Breast epithelium (tissue), 4 donors: ENCODE results near the gene CRTAP. TPM values are rescaled to one million over a fixed set of nuclear protein-coding genes. Genes with fewer than 3 reads are reported as not detected.
"Not testable (repeated sequence)": the region's sequence is repeated elsewhere in the genome, so short reads cannot be mapped to it uniquely, and the experiment has no call there.

Experiments used
- DNase-seq, 2 donors: peaks; one replicate each; pipeline ENCODE4 v3.0.0-alpha.2; 2019; ENCODE audit warnings: low spot score in 2 of 2
- H3K27ac ChIP-seq, 2 donors: fragments of 200-600 bp; sonication (generic) in 1 of 2; one replicate each; pipeline ENCODE4 v1.5.1; 2016 to 2019; ENCODE audit warnings: mild to moderate bottlenecking in 1 of 2
- H3K27me3 ChIP-seq, 2 donors: fragments of 200-600 bp; sonication (generic) in 1 of 2; one replicate each; pipeline versions ENCODE4 v1.5.1 to v1.6.0; 2017 to 2019; ENCODE audit warnings: control low read depth in 1 of 2, mild to moderate bottlenecking in 1 of 2
- H3K36me3 ChIP-seq: fragments of 200-600 bp; one replicate; pipeline ENCODE4 v1.5.1; 2019
- H3K4me1 ChIP-seq, 2 donors: fragments of 200-600 bp; sonication (generic); one replicate each; pipeline ENCODE4 v1.5.1; 2016 to 2019; ENCODE audit warnings: control low read depth in 1 of 2
- H3K4me3 ChIP-seq, 3 donors: fragments of 200-600 bp; sonication (generic); 1 replicate in 2 of 3; 2 replicates in 1 of 3; pipeline ENCODE4 v1.5.1; 2016 to 2019; ENCODE audit warnings: mild to moderate bottlenecking in 3 of 3, moderate library complexity in 2 of 3
- H3K9me3 ChIP-seq, 2 donors: fragments of 200-600 bp; sonication (generic) in 1 of 2; one replicate each; pipeline ENCODE4 v1.5.1; 2016 to 2019; ENCODE audit warnings: control low read depth in 1 of 2
- CTCF ChIP-seq, 3 donors: fragments of 450-650 bp; IDR thresholded peaks; one replicate each; pipeline ENCODE4 v1.5.1; 2016 to 2017; ENCODE audit warnings: antibody characterized with exemption in 3 of 3, mild to moderate bottlenecking in 3 of 3, moderate library complexity in 3 of 3
- POLR2A ChIP-seq: fragments of 450-650 bp; IDR thresholded peaks from one replicate; pipeline ENCODE4 v1.6.1; 2016; ENCODE audit warnings: antibody characterized with exemption, mild to moderate bottlenecking, moderate library complexity
- POLR2AphosphoS5 ChIP-seq, 3 donors: sonication (generic); formaldehyde crosslinking; IDR thresholded peaks; one replicate each; pipeline ENCODE4 v1.6.1; 2017; ENCODE audit warnings: antibody characterized with exemption in 3 of 3
- intact Hi-C: fragments of 100-400 bp; cut with DNase I; formaldehyde crosslinking; loops from one replicate; pipeline ENCODE4 v1.15.1; 2023; ENCODE audit warnings: low total_unique reads
- total RNA-seq, 3 donors: library from RNA; depleted of rRNA; stranded (reverse); fragments of >200 nt; gene quantifications; one replicate each; pipeline ENCODE4 v1.1.0, GENCODE V29; 2016

CRTAP gene
- total RNA-seq, 3 donors from 2014 or later = 158 to 535 (median 180) TPM

GRCh38 chr3:33104803-33105202 lies 9.0 kb upstream of the CRTAP start:
- Histone ChIP-seq H3K4me1 (no peaks in the 10 kb centered on the region), H3K36me3 (no peaks in the 10 kb centered on the region), H3K27ac (no peak overlapping the region), H3K9me3 (no peaks in the 10 kb centered on the region), H3K4me3 (no peak overlapping the region), H3K27me3 (no peaks in the 10 kb centered on the region)
- no peak for DNase-seq
- TF ChIP-seq CTCF (IDR thresholded peaks at IDR 0.05) (no peak), POLR2A (no peak)
- intact Hi-C loops = no loop called here

GRCh38 chr3:33105341-33105948 lies 8.4 kb upstream of the CRTAP start:
- DNase-seq = no peak

GRCh38 chr3:33106854-33107253 lies 7.0 kb upstream of the CRTAP start:
- DNase-seq, H3K9me3 ChIP-seq, H3K4me3 ChIP-seq, H3K27ac ChIP-seq, H3K27me3 ChIP-seq, H3K4me1 ChIP-seq, intact Hi-C loops, H3K36me3 ChIP-seq: not testable (repeated sequence)

More at GRCh38 chr3:33105341-33105948, 8.4 kb upstream of the CRTAP start:
- Histone ChIP-seq H3K36me3 (no peaks in the 10 kb centered on the region), H3K4me3 (no peak overlapping the region), H3K27me3 (no peaks in the 10 kb centered on the region), H3K9me3 (no peaks in the 10 kb centered on the region), H3K27ac (no peak overlapping the region), H3K4me1 (no peaks in the 10 kb centered on the region)
- TF ChIP-seq POLR2AphosphoS5 (IDR thresholded peaks at IDR 0.05) = no peak
- no peak for TF ChIP-seq CTCF (IDR thresholded peaks at IDR 0.05)
- TF ChIP-seq POLR2A = no peak
- intact Hi-C loops = no loop called here

- Histone ChIP-seq H3K9me3 (no peaks in the 10 kb centered on the region), H3K4me3 (no peak overlapping the region), H3K4me1 (no peaks in the 10 kb centered on the region), H3K27me3 (no peaks in the 10 kb centered on the region), H3K27ac (no peak overlapping the region), H3K36me3 (no peaks in the 10 kb centered on the region)
- TF ChIP-seq CTCF (IDR thresholded peaks at IDR 0.05) (no peak), POLR2AphosphoS5 (IDR thresholded peaks at IDR 0.05) (no peak), POLR2A (no peak)
- intact Hi-C loops = no loop called here
- no peak for DNase-seq
These were observed 2.2 kb upstream of the CRTAP start for GRCh38 chr3:33111581-33111980.

GRCh38 chr3:33114622-33115023 lies 809 bp downstream of the CRTAP start:
- no peak for DNase-seq
- peak in 2 of 3 donors; percentile 1 to 7 for TF ChIP-seq POLR2AphosphoS5 (IDR thresholded peaks at IDR 0.05)
- TF ChIP-seq POLR2A = no peak
- intact Hi-C loops = no loop called here

GRCh38 chr3:33115024-33115768 lies 1.4 kb downstream of the CRTAP start:
- TF ChIP-seq POLR2AphosphoS5 (IDR thresholded peaks at IDR 0.05) = peak; percentile 22 to 63 (median 36)
- no peak for TF ChIP-seq CTCF (IDR thresholded peaks at IDR 0.05)
- H3K4me3 ChIP-seq = peak overlapping the region; percentile 53 to 99 (median 89)
- no peaks in the 10 kb centered on the region for H3K4me1 ChIP-seq

More at GRCh38 chr3:33114622-33115023, 809 bp downstream of the CRTAP start:
- Histone ChIP-seq H3K27me3 (no peaks in the 10 kb centered on the region), H3K27ac (peak overlapping the region; percentile 92 to 96), H3K9me3 (no peaks in the 10 kb centered on the region), H3K4me3 (peak overlapping the region; percentile 53 to 99 (median 89)), H3K4me1 (no peaks in the 10 kb centered on the region), H3K36me3 (no peaks in the 10 kb centered on the region)

More at GRCh38 chr3:33115024-33115768, 1.4 kb downstream of the CRTAP start:
- peak in 1 of 2 donors; percentile 57 for DNase-seq
- no peaks in the 10 kb centered on the region for H3K9me3 ChIP-seq
- intact Hi-C loops = no loop called here
- H3K36me3 ChIP-seq = no peaks in the 10 kb centered on the region
- H3K27ac ChIP-seq = peak overlapping the region; percentile 92 to 96
- no peaks in the 10 kb centered on the region for H3K27me3 ChIP-seq
